ENCODE results near the gene CHN1.

The CHN1 gene

DNA sequence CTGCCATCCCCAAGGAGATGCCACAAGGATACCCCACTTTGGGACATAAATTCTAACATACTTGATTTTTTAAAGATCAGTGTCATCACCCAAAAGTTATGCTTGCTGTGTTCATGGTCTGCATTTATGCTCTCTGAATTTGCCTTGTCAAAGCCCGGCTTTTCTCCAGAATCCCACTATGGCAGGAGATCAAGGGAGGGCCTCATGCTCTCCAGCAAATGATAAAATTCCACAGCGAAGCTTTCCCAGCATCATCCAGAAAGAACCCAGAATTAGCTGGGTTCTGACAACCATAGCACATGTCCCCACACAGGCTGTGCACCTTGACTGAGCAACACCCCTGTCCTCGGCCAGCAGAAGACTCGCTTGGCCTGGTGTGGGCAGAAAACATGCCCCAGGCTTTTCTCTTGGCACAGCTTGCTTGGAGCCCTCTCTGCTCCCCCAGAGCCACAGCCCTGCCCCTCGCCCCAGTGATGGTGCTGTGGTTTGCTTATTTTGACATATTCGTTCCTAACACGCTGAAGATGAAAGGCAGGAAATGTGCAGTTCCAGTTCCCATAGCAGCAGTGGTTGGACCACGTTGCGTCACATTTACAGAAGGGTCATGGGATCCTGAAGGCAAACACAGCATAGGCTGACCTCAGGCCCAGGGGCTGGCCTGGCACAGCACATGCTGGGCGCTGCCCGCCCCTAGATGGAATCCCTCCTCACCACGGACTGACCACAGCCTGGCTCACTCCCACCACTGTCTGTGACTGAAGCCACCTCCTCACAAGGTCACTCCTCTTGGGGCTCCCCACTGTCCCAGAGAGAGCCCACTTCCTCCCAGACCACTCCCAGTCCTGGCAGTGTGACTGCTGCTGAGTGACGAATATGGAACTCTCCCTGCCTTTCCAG is 226.8 kb downstream of the CHN1 start:
- Mint-ChIP-seq H3K27ac (peak overlapping the region; percentile 98 to 99), H3K4me1 (peaks cover 74% of the 10 kb centered on the region), H3K9me3 (no peaks in the 10 kb centered on the region), H3K27me3 (no peaks in the 10 kb centered on the region), H3K4me3 (peak overlapping the region; percentile 59 to 84)
- DNase-seq (peak; percentile 80 to 91), ATAC-seq (peak; percentile 96)

- ATAC-seq (no peak), DNase-seq (no peak)
- peak overlapping the region; percentile 59 to 62 for H3K4me3 Mint-ChIP-seq
- peak overlapping the region; percentile 87 to 95 for H3K27ac Mint-ChIP-seq
- H3K27me3 Mint-ChIP-seq: no peaks in the 10 kb centered on the region
- no peaks in the 10 kb centered on the region for H3K9me3 Mint-ChIP-seq
- H3K4me1 Mint-ChIP-seq: peaks cover 77% of the 10 kb centered on the region
These were observed 227.7 kb downstream of the CHN1 start for GRCh38 chr2:174777347-174778084.

DNA sequence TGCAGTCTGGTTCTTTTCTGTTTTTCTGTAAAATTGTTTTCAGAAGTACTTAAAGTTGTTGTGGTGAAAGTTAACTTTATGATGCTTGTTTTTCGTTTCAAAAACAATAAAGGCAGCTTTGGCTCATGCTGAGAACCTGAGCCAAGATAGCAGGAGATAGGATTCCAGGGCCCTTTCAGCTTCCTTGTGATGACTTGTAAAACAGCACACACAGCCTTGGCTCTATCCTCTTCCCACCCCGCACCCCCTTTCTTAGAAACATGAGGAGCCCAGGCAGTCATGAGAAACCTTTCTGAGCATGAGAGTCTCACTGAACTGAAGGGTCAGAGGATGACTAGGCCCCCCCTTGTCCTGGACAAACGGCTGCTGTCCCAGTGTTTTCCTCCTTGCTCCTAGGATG is 228.5 kb downstream of the CHN1 start:
- H3K27me3 Mint-ChIP-seq: no peaks in the 10 kb centered on the region
- no peak overlapping the region for H3K27ac Mint-ChIP-seq
- peaks cover 84% of the 10 kb centered on the region for H3K4me1 Mint-ChIP-seq
- no peak for DNase-seq
- ATAC-seq: no peak
- H3K4me3 Mint-ChIP-seq: no peak overlapping the region
- H3K9me3 Mint-ChIP-seq: no peaks in the 10 kb centered on the region

DNA sequence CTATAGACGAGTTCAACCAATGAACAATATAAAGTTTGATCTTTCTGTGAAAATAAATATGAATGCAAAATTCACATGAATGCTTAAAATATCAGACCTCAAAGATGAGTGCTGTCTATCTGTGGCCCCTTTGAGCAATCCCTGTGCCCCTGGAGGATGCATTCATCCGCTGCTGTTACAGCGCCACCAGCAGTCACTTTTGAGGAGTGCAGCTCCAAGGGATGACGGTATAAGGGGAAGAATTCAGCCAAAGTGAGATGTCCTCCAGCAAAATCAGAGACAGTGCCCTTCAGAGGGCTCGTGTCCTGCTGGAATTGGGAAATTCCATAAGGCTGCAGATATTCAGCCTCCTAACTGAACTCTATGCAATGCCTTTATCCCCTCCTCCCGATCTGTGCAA is 229.0 kb downstream of the CHN1 start:
- ATAC-seq: no peak
- Mint-ChIP-seq H3K27ac (peak overlapping the region in 1 of 2 donors; percentile 45), H3K4me1 (peaks cover 82% of the 10 kb centered on the region), H3K4me3 (no peak overlapping the region), H3K27me3 (no peaks in the 10 kb centered on the region), H3K9me3 (no peaks in the 10 kb centered on the region)
- no peak for DNase-seq

DNA sequence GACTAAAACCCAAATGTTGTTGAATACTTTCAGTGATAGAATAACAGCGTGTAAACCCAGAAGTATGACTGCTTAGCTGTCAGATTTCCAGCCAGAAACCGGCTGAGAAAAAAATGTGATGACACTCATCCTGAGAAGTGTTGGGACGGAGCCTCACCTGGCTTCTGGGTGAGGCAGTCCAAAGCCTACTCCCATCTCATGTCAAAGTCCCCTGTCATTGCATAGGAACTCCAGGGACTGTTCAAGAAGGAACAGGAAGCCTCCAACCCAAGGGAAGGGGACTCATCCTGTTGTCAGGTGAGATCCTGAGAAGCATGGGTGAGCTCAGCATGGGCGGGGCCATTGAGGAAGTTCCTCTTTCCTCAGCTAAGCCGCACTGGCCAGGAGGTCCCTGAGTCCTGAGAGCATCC is 229.6 kb downstream of the CHN1 start:
- Mint-ChIP-seq H3K9me3 (no peaks in the 10 kb centered on the region), H3K27ac (peak overlapping the region in 1 of 2 donors; percentile 45), H3K4me1 (peaks cover 76% of the 10 kb centered on the region), H3K27me3 (no peaks in the 10 kb centered on the region), H3K4me3 (no peak overlapping the region)
- ATAC-seq: no peak
- no peak for DNase-seq

- H3K4me1 Mint-ChIP-seq: peaks cover 69% of the 10 kb centered on the region
These were observed 230.3 kb downstream of the CHN1 start for GRCh38 chr2:174774886-174775285.

GRCh38 chr2:174773215-174773614 is 232.0 kb downstream of the CHN1 start:
- no peaks in the 10 kb centered on the region for H3K27me3 Mint-ChIP-seq
- H3K9me3 Mint-ChIP-seq: no peaks in the 10 kb centered on the region
- no peak overlapping the region for H3K27ac Mint-ChIP-seq
- no peak overlapping the region for H3K4me3 Mint-ChIP-seq
- DNase-seq (no peak), ATAC-seq (no peak)
- peaks cover 52% of the 10 kb centered on the region for H3K4me1 Mint-ChIP-seq

More at GRCh38 chr2:174774886-174775285, 230.3 kb downstream of the CHN1 start:
- H3K27me3 Mint-ChIP-seq: no peaks in the 10 kb centered on the region
- H3K4me3 Mint-ChIP-seq: no peak overlapping the region
- no peak for DNase-seq
- ATAC-seq: no peak
- H3K9me3 Mint-ChIP-seq: no peaks in the 10 kb centered on the region
- H3K27ac Mint-ChIP-seq: peak overlapping the region in 1 of 2 donors; percentile 23

GRCh38 chr2:174772472-174772801 is 232.7 kb downstream of the CHN1 start:
- ATAC-seq: no peak
- H3K4me3 Mint-ChIP-seq: peak overlapping the region; percentile 23 to 42
- H3K27me3 Mint-ChIP-seq: no peaks in the 10 kb centered on the region
- H3K4me1 Mint-ChIP-seq: peaks cover 45% of the 10 kb centered on the region
- H3K9me3 Mint-ChIP-seq: no peaks in the 10 kb centered on the region
- no peak for DNase-seq
- H3K27ac Mint-ChIP-seq: peak overlapping the region in 1 of 2 donors; percentile 82

- DNase-seq: peak; percentile 62 to 73
- H3K27ac Mint-ChIP-seq: peak overlapping the region; percentile 55 to 82
- peaks cover 39% of the 10 kb centered on the region for H3K4me1 Mint-ChIP-seq
- H3K27me3 Mint-ChIP-seq: no peaks in the 10 kb centered on the region
- ATAC-seq: peak; percentile 95
- peak overlapping the region in 1 of 2 donors; percentile 23 for H3K4me3 Mint-ChIP-seq
- no peaks in the 10 kb centered on the region for H3K9me3 Mint-ChIP-seq
These were observed 233.3 kb downstream of the CHN1 start for GRCh38 chr2:174771631-174772471.

DNA sequence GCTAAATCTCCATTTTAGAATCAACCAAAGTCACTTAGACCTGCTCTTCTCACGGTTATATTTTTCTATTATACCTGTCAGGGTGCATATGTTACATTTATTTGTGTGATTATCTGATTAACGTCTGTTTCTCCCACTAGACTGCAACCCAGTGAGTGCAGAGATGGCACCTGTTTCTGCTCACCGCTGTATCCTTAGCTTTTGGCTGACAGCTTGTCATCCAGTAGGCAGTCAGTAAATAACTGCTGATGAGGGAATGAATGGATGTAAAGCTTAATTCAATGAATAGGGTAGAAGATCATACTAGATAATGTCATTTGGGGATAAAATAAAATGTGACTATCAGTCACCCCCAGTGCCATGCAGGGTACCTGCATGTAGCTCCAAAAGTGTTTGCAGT is 234.0 kb downstream of the CHN1 start:
- Mint-ChIP-seq H3K9me3 (no peaks in the 10 kb centered on the region), H3K4me1 (peaks cover 32% of the 10 kb centered on the region), H3K27me3 (no peaks in the 10 kb centered on the region), H3K4me3 (no peak overlapping the region), H3K27ac (no peak overlapping the region)
- DNase-seq (no peak), ATAC-seq (peak; percentile 6)

DNA sequence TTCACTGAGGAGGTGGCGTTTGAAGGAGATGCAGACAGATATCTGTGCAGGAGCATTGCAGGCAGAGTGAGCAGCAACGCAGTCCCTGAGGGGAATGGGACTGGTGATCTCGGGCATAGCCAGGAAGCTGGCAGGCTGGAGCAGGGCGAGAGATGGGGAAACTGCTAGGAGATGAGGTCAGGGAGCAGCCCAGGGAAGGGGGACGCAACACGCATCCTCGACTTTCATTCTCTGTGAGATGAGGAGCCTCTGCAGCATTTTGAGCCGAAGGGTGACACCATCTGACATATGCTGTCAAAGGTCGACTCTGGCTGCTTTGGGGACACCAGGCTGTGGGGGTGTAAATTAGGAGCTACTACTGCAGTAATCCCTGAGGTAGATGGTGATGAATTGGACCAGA is 236.6 kb downstream of the CHN1 start:
- no peaks in the 10 kb centered on the region for H3K9me3 Mint-ChIP-seq
- no peaks in the 10 kb centered on the region for H3K27me3 Mint-ChIP-seq
- H3K4me1 Mint-ChIP-seq: peaks cover 21% of the 10 kb centered on the region
- no peak overlapping the region for H3K27ac Mint-ChIP-seq
- ATAC-seq: no peak
- no peak for DNase-seq
- H3K4me3 Mint-ChIP-seq: no peak overlapping the region

DNA sequence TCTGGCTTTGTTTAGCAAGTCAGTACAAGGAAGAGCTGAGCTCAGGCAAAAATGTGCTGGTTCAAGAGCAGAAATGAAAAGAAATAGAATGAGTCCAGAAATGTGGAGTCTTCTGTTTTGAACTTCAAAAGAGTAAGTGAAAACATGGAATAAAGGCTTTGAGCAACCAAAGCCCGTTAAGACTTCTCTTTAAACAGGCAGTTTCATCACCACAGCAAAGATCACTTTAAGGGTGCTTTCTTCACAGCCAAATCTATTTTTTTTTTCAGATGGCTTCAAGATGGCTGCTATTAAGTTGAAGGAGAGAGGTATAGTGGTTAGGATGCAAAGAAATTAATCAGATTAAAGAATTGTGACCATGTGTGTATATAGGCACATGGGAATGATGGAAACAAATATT is 238.9 kb downstream of the CHN1 start:
- no peak overlapping the region for H3K4me3 Mint-ChIP-seq
- H3K27me3 Mint-ChIP-seq: peaks cover 5% of the 10 kb centered on the region
- ATAC-seq (no peak), DNase-seq (no peak)
- peaks cover 23% of the 10 kb centered on the region for H3K4me1 Mint-ChIP-seq
- H3K9me3 Mint-ChIP-seq: no peaks in the 10 kb centered on the region
- H3K27ac Mint-ChIP-seq: no peak overlapping the region

DNA sequence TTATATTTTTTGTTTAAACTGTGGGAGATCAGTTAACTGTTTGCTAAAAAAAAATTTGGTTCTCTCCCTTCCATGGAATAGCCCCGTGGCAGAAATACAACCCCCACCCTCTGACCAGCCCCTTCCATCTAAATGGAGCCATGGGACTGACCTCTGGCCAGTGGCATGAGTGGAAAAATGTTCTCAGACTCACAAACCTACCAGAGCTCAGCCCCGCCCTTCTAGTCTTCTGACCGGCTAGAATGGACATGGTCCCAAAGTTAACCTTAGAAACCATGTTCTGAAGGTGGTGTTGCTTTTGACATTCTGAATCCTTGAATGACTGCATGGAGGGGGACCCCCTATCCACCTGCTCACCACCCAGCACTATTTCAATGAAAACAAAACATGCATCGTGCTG is 239.6 kb downstream of the CHN1 start:
- ATAC-seq: no peak
- H3K9me3 Mint-ChIP-seq: no peaks in the 10 kb centered on the region
- DNase-seq: no peak
- peaks cover 5% of the 10 kb centered on the region for H3K27me3 Mint-ChIP-seq
- H3K4me1 Mint-ChIP-seq: peaks cover 23% of the 10 kb centered on the region
- no peak overlapping the region for H3K4me3 Mint-ChIP-seq
- H3K27ac Mint-ChIP-seq: no peak overlapping the region

DNA sequence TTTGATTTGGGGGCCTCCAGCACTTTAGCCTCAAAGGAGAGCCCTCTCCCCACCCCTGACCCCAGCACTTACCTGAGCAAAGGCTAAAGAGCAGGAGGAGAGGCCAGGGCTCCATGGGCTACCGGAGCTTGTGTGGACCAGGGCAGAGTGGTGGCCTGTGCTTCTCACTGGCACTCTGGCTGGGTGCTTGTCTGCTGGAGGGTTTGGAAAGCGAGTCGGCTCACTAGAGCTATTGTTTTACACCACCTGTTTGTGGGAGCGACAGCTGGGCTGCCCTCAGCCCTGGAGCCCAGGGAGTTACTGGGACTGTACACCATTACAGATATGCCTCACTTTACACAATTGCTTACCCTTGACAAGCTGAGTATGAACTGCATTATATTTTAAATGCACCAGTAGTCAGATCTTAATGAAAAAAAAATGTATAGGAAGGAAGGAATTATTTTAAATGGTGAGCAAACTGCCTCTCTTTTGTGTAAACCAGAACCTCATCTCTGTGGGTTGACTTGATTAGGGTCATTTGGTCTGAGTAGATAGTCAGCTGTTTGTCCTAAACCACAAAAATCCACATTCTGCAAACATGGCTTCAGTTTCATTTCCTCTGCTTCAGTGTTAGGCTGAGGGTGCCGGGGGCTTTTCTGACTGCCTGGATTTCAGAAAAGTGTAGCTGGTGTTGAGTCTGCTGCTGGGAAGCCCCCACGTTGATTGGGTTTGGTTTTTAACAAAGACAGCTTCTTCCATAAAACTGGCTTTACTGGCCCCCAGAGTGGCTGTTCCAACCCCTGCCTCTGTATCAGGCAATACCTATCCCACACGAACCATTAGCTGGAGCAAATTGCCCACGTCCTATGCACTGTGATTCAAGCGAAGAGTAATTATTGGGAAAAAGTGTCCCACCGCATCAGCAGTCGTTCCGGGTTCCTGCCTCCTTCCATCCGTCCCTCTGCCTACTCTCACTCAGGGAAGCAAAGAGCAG is 240.6 kb downstream of the CHN1 start, which contains the start of gene CHRNA1:
Gene CHRNA1 (minus strand): TSS at position 193 of the 976 bp plus-strand sequence. CDS start 78 bp downstream, at position 115.
- DNase-seq (no peak), ATAC-seq (no peak)
- H3K9me3 Mint-ChIP-seq: no peaks in the 10 kb centered on the region
- H3K27me3 Mint-ChIP-seq: peaks cover 5% of the 10 kb centered on the region
- H3K27ac Mint-ChIP-seq: no peak within 1 kb of the TSS
- peaks cover 23% of the 10 kb centered on the region for H3K4me1 Mint-ChIP-seq
- H3K4me3 Mint-ChIP-seq: no peak within 1 kb of the TSS

Measured in stimulated activated naive CD8-positive, alpha-beta T cell treated with anti-CD3 and anti-CD28 coated beads, Interleukin-15, amount 100 ng/mL, for 72 hours (primary cell).